Measurements from ENCODE around the gene NRG2. TPM values are rescaled to one million over a fixed set of nuclear protein-coding genes. Genes with fewer than 3 reads are reported as not detected.

The NRG2 gene
- total and polyA plus RNA-seq, 12 donors = 0.64 to 6.6 (median 2.9) TPM

DNA sequence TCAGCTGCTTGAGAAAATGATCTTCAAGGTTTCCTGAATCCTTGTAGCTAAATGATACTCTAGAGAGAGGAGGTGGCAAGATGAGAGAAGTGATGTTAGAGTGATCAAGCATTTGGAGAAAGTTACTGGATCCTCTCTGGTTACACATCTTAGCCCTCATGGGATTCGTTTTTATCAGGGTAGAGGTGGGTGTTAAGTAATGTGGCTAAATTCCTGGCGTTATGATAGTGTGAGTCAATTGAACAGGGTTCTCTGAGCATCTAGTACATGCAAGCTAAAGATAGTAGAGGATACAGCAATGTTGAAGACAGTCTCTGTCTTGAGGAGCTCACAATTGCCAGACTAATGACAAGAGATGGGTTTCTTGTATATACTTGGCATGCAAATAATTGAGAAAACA is 123.8 kb downstream of the NRG2 start:
- ATAC-seq = no peak
- H3K27ac ChIP-seq = no peak overlapping the region

DNA sequence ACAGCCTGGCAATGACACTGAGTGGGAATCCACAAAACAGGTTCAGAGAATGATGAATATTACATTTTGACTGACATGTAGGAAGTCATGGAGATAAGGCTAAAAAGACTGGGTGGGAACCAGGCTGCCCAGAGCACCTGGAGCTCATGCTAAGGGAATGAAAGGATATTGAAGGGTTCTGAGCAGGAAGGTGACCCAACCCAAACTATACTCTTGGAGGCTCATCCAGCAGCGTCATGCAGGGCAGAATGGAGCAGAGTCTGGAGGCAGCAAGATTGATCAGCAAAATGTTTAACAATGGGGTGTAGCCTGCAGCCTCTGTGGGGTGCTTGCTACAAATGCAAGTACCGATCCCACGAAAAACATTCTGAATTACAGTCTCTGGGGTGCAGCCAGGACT is 127.3 kb downstream of the NRG2 start:
- H3K27me3 ChIP-seq = no peaks in the 10 kb centered on the region
- ATAC-seq (no peak), DNase-seq (no peak)
- H3K9me3 ChIP-seq = no peaks in the 10 kb centered on the region
- H3K4me3 ChIP-seq = no peak overlapping the region
- H3K36me3 ChIP-seq = no peaks in the 10 kb centered on the region
- WGBS, 2 donors = 46 to 58% methylated on average over 3 of the region's 3 CpGs
- TF ChIP-seq, protein P1, sequence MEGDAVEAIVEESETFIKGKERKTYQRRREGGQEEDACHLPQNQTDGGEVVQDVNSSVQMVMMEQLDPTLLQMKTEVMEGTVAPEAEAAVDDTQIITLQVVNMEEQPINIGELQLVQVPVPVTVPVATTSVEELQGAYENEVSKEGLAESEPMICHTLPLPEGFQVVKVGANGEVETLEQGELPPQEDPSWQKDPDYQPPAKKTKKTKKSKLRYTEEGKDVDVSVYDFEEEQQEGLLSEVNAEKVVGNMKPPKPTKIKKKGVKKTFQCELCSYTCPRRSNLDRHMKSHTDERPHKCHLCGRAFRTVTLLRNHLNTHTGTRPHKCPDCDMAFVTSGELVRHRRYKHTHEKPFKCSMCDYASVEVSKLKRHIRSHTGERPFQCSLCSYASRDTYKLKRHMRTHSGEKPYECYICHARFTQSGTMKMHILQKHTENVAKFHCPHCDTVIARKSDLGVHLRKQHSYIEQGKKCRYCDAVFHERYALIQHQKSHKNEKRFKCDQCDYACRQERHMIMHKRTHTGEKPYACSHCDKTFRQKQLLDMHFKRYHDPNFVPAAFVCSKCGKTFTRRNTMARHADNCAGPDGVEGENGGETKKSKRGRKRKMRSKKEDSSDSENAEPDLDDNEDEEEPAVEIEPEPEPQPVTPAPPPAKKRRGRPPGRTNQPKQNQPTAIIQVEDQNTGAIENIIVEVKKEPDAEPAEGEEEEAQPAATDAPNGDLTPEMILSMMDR (IDR thresholded peaks at IDR 0.05) = no peak
- peaks cover 0 to 9% (median 0%) of the 10 kb centered on the region in 9 donors for H3K4me1 ChIP-seq
- intact Hi-C loops (cut with DNase I) = no loop called here
- no peak overlapping the region for H3K27ac ChIP-seq

More for the DNA sequence above, 123.8 kb downstream of the NRG2 start:
- Histone ChIP-seq H3K4me3 (no peak overlapping the region), H3K36me3 (no peaks in the 10 kb centered on the region), H3K4me1 (no peaks in the 10 kb centered on the region), H3K9me3 (no peaks in the 10 kb centered on the region), H3K27me3 (no peaks in the 10 kb centered on the region)
- intact Hi-C loops (cut with DNase I) = no loop called here
- TF ChIP-seq, protein P1 (IDR thresholded peaks at IDR 0.05) = no peak
- WGBS, 2 donors = 41 to 54% methylated on average over 2 of the region's 2 CpGs
- DNase-seq = no peak

DNA sequence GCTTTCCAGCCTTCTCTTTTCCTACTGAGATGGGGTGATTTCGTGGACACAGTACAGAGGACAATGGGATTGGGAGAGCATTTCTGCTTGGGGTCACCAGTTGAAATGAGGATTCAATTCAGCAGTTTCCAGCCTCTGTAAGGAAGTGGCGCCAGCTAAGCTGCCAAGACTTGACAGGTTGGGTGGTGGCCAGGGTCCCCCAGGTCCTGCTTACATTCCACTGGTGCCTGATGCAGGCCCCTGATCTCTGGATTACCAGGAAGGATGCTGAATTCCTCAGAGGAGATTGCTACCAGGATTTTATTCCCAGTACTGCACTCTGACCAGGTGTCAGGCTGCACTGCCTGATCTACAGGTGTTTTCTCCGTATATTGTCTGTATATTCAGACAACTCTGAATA is 127.8 kb downstream of the NRG2 start:
- Histone ChIP-seq H3K4me3 (no peak overlapping the region), H3K27me3 (no peaks in the 10 kb centered on the region), H3K27ac (no peak overlapping the region), H3K9me3 (no peaks in the 10 kb centered on the region), H3K36me3 (no peaks in the 10 kb centered on the region), H3K4me1 (peaks cover 0 to 9% (median 0%) of the 10 kb centered on the region in 9 donors)
- DNase-seq = no peak
- intact Hi-C loops (cut with DNase I) = no loop called here
- no peak for ATAC-seq
- WGBS, 2 donors = 82 to 83% methylated on average over 3 of the region's 3 CpGs
- TF ChIP-seq, protein P1 (IDR thresholded peaks at IDR 0.05) = no peak

DNA sequence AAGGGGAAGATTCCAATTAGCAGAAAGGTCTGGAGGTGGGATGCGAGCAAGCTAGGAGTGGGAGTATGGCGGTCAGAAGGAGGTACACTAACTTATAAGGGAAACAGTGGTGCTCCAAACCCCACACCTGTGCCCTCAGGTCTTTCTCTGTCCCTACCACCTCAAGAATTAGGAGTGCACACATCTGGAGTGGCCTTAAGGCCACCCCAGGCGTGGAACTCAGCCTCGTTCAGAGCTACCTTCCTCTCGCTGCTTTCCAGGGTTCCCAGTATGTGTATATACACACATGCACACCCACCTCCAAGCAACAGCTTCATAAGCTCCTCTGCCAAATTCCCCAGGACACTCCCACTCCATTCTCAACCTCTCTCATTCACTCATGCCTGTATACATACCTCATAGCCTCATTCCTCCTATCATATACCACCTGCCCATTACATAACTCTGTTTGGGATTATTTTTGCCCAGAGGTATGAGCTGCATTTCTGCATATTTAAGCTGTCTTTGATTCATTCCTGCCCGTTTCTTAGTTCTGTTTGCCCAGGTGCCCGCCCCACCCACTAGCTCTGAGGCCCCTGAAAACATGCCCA is 128.8 kb downstream of the NRG2 start:
- ATAC-seq (no peak), DNase-seq (no peak)
- 87 to 88% methylated on average over 7 of the region's 7 CpGs for WGBS, 2 donors
- TF ChIP-seq, protein P1 (IDR thresholded peaks at IDR 0.05) = no peak
- Histone ChIP-seq H3K4me3 (no peak overlapping the region), H3K27me3 (no peaks in the 10 kb centered on the region), H3K36me3 (no peaks in the 10 kb centered on the region), H3K4me1 (peaks cover 0 to 13% (median 0%) of the 10 kb centered on the region in 9 donors), H3K9me3 (no peaks in the 10 kb centered on the region), H3K27ac (no peak overlapping the region)
- intact Hi-C loops (cut with DNase I) = no loop called here

Data from heart right ventricle (tissue), 16 donors.